ENCODE results near the gene TAF4B.
"Not testable (repeated sequence)": the region's sequence is repeated elsewhere in the genome, so short reads cannot be mapped to it uniquely, and the experiment has no call there.

The TAF4B gene

GRCh38 chr18:26307161-26307773 lies 81.0 kb downstream of the TAF4B start:
- peak; percentile 28 for DNase-seq

GRCh38 chr18:26309281-26309680 lies 83.0 kb downstream of the TAF4B start:
- DNase-seq = no peak

GRCh38 chr18:26312199-26312598 lies 86.0 kb downstream of the TAF4B start:
- no peak for DNase-seq

GRCh38 chr18:26317398-26317797 lies 91.2 kb downstream of the TAF4B start:
- DNase-seq = no peak

- DNase-seq = no peak
Observed at GRCh38 chr18:26320686-26321085, 94.4 kb downstream of the TAF4B start.

GRCh38 chr18:26322890-26323653 lies 96.8 kb downstream of the TAF4B start:
- no peak for DNase-seq

- DNase-seq = no peak
Observed at GRCh38 chr18:26325771-26326170, 99.5 kb downstream of the TAF4B start.

- DNase-seq = no peak
Observed at GRCh38 chr18:26327062-26327461, 100.8 kb downstream of the TAF4B start.

GRCh38 chr18:26332991-26333390 lies 106.7 kb downstream of the TAF4B start:
- no peak for DNase-seq

GRCh38 chr18:26335156-26335555 lies 108.9 kb downstream of the TAF4B start:
- DNase-seq = no peak

GRCh38 chr18:26335571-26336487 lies 109.6 kb downstream of the TAF4B start:
- no peak for DNase-seq

- no peak for DNase-seq
Observed at GRCh38 chr18:26336572-26336971, 110.3 kb downstream of the TAF4B start.

- no peak for DNase-seq
Observed at GRCh38 chr18:26342646-26343045, 116.4 kb downstream of the TAF4B start.

GRCh38 chr18:26350961-26351360 lies 124.7 kb downstream of the TAF4B start:
- no peak for DNase-seq

GRCh38 chr18:26356045-26356785 lies 130.0 kb downstream of the TAF4B start:
- no peak for DNase-seq

GRCh38 chr18:26357960-26358359 lies 131.7 kb downstream of the TAF4B start:
- no peak for DNase-seq

GRCh38 chr18:26362021-26362420 lies 135.8 kb downstream of the TAF4B start:
- no peak for DNase-seq

- no peak for DNase-seq
Observed at GRCh38 chr18:26367425-26367824, 141.2 kb downstream of the TAF4B start.

- no peak for DNase-seq
Observed at GRCh38 chr18:26370037-26370436, 143.8 kb downstream of the TAF4B start.

GRCh38 chr18:26376105-26376504 lies 149.9 kb downstream of the TAF4B start:
- DNase-seq = no peak

- no peak for DNase-seq
Observed at GRCh38 chr18:26378701-26379100, 152.5 kb downstream of the TAF4B start.

GRCh38 chr18:26381555-26381954 lies 155.3 kb downstream of the TAF4B start:
- not testable (repeated sequence) for DNase-seq
